Aorta (tissue), 5 donors: Measurements from ENCODE around the gene MAB21L1. TPM values are rescaled to one million over a fixed set of nuclear protein-coding genes. Genes with fewer than 3 reads are reported as not detected.

ENCODE experiments used
- ATAC-seq: fragments of 200-7000 bp; cut with Tn5 transposase; one replicate; pipeline ENCODE4 v1.9.1; 2022; ENCODE audit warnings: moderate library complexity; ENCODE audit not compliant: low FRiP score
- DNase-seq, 2 donors: peaks; one replicate each; pipeline ENCODE4 v3.0.0-alpha.2; 2020
- H3K27ac ChIP-seq, 2 donors: one replicate each; pipeline ENCODE4 v1.5.1; 2013; ENCODE audit warnings: low read length in 2 of 2, mild to moderate bottlenecking in 2 of 2, moderate library complexity in 2 of 2, control low read depth in 1 of 2, inconsistent platforms in 1 of 2, low read depth in 1 of 2
- H3K27me3 ChIP-seq, 2 donors: one replicate each; pipeline ENCODE4 v1.6.1; 2013; ENCODE audit warnings: control low read depth in 1 of 2, low read length in 1 of 2, mild to moderate bottlenecking in 1 of 2, moderate library complexity in 1 of 2; ENCODE audit not compliant: insufficient read depth in 2 of 2, control insufficient read depth in 1 of 2
- H3K36me3 ChIP-seq, 2 donors: one replicate each; pipeline ENCODE4 v1.6.1; 2013; ENCODE audit warnings: control low read depth in 1 of 2, low read length in 1 of 2, mild to moderate bottlenecking in 1 of 2; ENCODE audit not compliant: insufficient read depth in 2 of 2, control insufficient read depth in 1 of 2
- H3K4me1 ChIP-seq, 2 donors: one replicate each; pipeline ENCODE4 v1.6.1; 2013; ENCODE audit warnings: low read length in 2 of 2, control low read depth in 1 of 2, mild to moderate bottlenecking in 1 of 2, moderate library complexity in 1 of 2; ENCODE audit not compliant: insufficient read depth in 2 of 2, control insufficient read depth in 1 of 2
- H3K4me3 ChIP-seq, 2 donors: one replicate each; pipeline ENCODE4 v1.5.1; 2013; ENCODE audit warnings: low read length in 2 of 2, control low read depth in 1 of 2, mild to moderate bottlenecking in 1 of 2
- H3K9me3 ChIP-seq: one replicate; pipeline ENCODE4 v1.6.1; 2013; ENCODE audit warnings: mild to moderate bottlenecking, low read length; ENCODE audit not compliant: control insufficient read depth
- WGBS, 2 donors: extraction: QIAGEN DNeasy Blood & Tissue Kit; methylation state at CpG; one replicate each; pipeline ENCODE4 v1.1.7; 2013; 5-methylcytosine and 5-hydroxymethylcytosine counted together
- intact Hi-C, 2 donors: fragments of 100-400 bp; cut with DNase I; formaldehyde crosslinking; loops; one replicate each; pipeline versions ENCODE4 v1.14.2 to v1.15.0; 2022
- polyA plus RNA-seq, 2 donors: library from polyadenylated mRNA; stranded (reverse); fragments of 200-250 nt; gene quantifications; one replicate each; pipeline ENCODE4 v1.2.3, GENCODE V29; 2013
- total RNA-seq, 2 donors: library from RNA; stranded (reverse); fragmentation: NEBNext Ultra II Directional; extraction: Animal tissue kit (Norgen Biotek cat#: 25700); gene quantifications; one replicate each; pipeline ENCODE4 v1.2.1, GENCODE V29; 2021
- donor health status: healthy with polysubstance abuse.
- donor health status: Bipolar disorder and iron deficiency.
- donor health status: DM: no; HTN: no; CAD: no.
- donor health status: DM: no; HTN: no; CAD: no.
- donor health status: DM: yes; HTN: yes; CAD: no.

The MAB21L1 gene
- total and polyA plus RNA-seq, 4 donors = 0.32 to 0.38 (median 0.36) TPM; not detected in 1

- ATAC-seq (no peak), DNase-seq (no peak)
- WGBS, 2 donors = 76 to 77% methylated on average over 10 of the region's 10 CpGs
- Histone ChIP-seq H3K27ac (no peak overlapping the region), H3K9me3 (no peaks in the 10 kb centered on the region), H3K4me1 (no peaks in the 10 kb centered on the region), H3K36me3 (no peaks in the 10 kb centered on the region), H3K27me3 (no peaks in the 10 kb centered on the region), H3K4me3 (peak overlapping the region; percentile 4 to 37)
- intact Hi-C loops = no loop called here
Observed at GRCh38 chr13:35469806-35470525, 6.5 kb downstream of the MAB21L1 start.

- 92 to 100% methylated on average over 1 of the region's 1 CpG for WGBS, 2 donors
- H3K9me3 ChIP-seq = no peaks in the 10 kb centered on the region
- intact Hi-C loops = no loop called here
- no peaks in the 10 kb centered on the region for H3K36me3 ChIP-seq
- H3K27ac ChIP-seq = no peak overlapping the region
- no peaks in the 10 kb centered on the region for H3K4me1 ChIP-seq
- H3K27me3 ChIP-seq = no peaks in the 10 kb centered on the region
- H3K4me3 ChIP-seq = no peak overlapping the region
- DNase-seq (no peak), ATAC-seq (no peak)
Observed at GRCh38 chr13:35468195-35468594, 8.3 kb downstream of the MAB21L1 start.

GRCh38 chr13:35465371-35465770 is 11.1 kb downstream of the MAB21L1 start:
- no peaks in the 10 kb centered on the region for H3K9me3 ChIP-seq
- no peaks in the 10 kb centered on the region for H3K36me3 ChIP-seq
- H3K27me3 ChIP-seq = no peaks in the 10 kb centered on the region
- WGBS, 2 donors = 93 to 97% methylated on average over 3 of the region's 3 CpGs
- no peak overlapping the region for H3K27ac ChIP-seq
- H3K4me1 ChIP-seq = no peaks in the 10 kb centered on the region
- ATAC-seq = no peak
- intact Hi-C loops = no loop called here
- H3K4me3 ChIP-seq = no peak overlapping the region
- DNase-seq = no peak

GRCh38 chr13:35460061-35460460 is 16.4 kb downstream of the MAB21L1 start:
- ATAC-seq = no peak
- no peaks in the 10 kb centered on the region for H3K27me3 ChIP-seq
- 95 to 99% methylated on average over 2 of the region's 2 CpGs for WGBS, 2 donors
- no peak overlapping the region for H3K27ac ChIP-seq
- no peaks in the 10 kb centered on the region for H3K9me3 ChIP-seq
- H3K4me1 ChIP-seq = no peaks in the 10 kb centered on the region
- H3K4me3 ChIP-seq = no peak overlapping the region
- intact Hi-C loops = no loop called here
- no peaks in the 10 kb centered on the region for H3K36me3 ChIP-seq
- DNase-seq = no peak

GRCh38 chr13:35457258-35457657 is 19.2 kb downstream of the MAB21L1 start:
- no peak overlapping the region for H3K27ac ChIP-seq
- ATAC-seq (no peak), DNase-seq (no peak)
- no peaks in the 10 kb centered on the region for H3K4me1 ChIP-seq
- no peaks in the 10 kb centered on the region for H3K36me3 ChIP-seq
- intact Hi-C loops = no loop called here
- H3K27me3 ChIP-seq = no peaks in the 10 kb centered on the region
- no peak overlapping the region for H3K4me3 ChIP-seq
- 98 to 99% methylated on average over 3 of the region's 3 CpGs for WGBS, 2 donors
- no peaks in the 10 kb centered on the region for H3K9me3 ChIP-seq

GRCh38 chr13:35455022-35455421 is 21.5 kb downstream of the MAB21L1 start:
- Histone ChIP-seq H3K9me3 (no peaks in the 10 kb centered on the region), H3K4me3 (no peak overlapping the region), H3K36me3 (no peaks in the 10 kb centered on the region), H3K4me1 (no peaks in the 10 kb centered on the region), H3K27ac (no peak overlapping the region), H3K27me3 (no peaks in the 10 kb centered on the region)
- intact Hi-C loops = no loop called here
- DNase-seq (no peak), ATAC-seq (no peak)
- 78 to 82% methylated on average over 1 of the region's 1 CpG for WGBS, 2 donors

GRCh38 chr13:35449821-35450220 is 26.7 kb downstream of the MAB21L1 start:
- DNase-seq (no peak), ATAC-seq (no peak)
- no peak overlapping the region for H3K27ac ChIP-seq
- no peaks in the 10 kb centered on the region for H3K9me3 ChIP-seq
- WGBS, 2 donors = 86 to 92% methylated on average over 2 of the region's 2 CpGs
- H3K4me1 ChIP-seq = no peaks in the 10 kb centered on the region
- H3K27me3 ChIP-seq = no peaks in the 10 kb centered on the region
- H3K36me3 ChIP-seq = no peaks in the 10 kb centered on the region
- intact Hi-C loops = no loop called here
- H3K4me3 ChIP-seq = no peak overlapping the region

- no peak for ATAC-seq
- no peaks in the 10 kb centered on the region for H3K36me3 ChIP-seq
- no peaks in the 10 kb centered on the region for H3K9me3 ChIP-seq
- intact Hi-C loops = no loop called here
- H3K27ac ChIP-seq = no peak overlapping the region
- 63 to 72% methylated on average over 1 of the region's 1 CpG for WGBS, 2 donors
- no peak for DNase-seq
- H3K27me3 ChIP-seq = no peaks in the 10 kb centered on the region
- no peaks in the 10 kb centered on the region for H3K4me1 ChIP-seq
- H3K4me3 ChIP-seq = no peak overlapping the region
Observed at GRCh38 chr13:35448465-35448864, 28.0 kb downstream of the MAB21L1 start.
